HCT116 (cell line): Measurements from ENCODE around the gene EPHA1. TPM values are rescaled to one million over a fixed set of nuclear protein-coding genes. Genes with fewer than 3 reads are reported as not detected.

ENCODE experiments used
- ATAC-seq: fragments of 200-7000 bp; cut with Tn5 transposase; 2 replicates; pipeline ENCODE4 v1.9.1; 2020; ENCODE audit warnings: mild to moderate bottlenecking, moderate library complexity
- BruUV-seq: library from RNA; stranded (reverse); fragments of 400-500 nt; replicated peaks from 2 replicates; lab custom pipeline; 2021; lab: Mats Ljungman, UMichigan
- CTCF ChIA-PET: fragments of 300-600 bp; sonication (Branson Sonifier 250); formaldehyde crosslinking; loops from one replicate; lab custom pipeline; 2021; ENCODE audit warnings: antibody characterized with exemption; lab: Charles Lee
- POLR2A ChIA-PET: fragments of 300-600, 350-600 bp; sonication (Branson Sonifier 250); formaldehyde crosslinking; loops from one replicate; lab custom pipeline; 2021; ENCODE audit warnings: antibody characterized with exemption; lab: Charles Lee
- RAD21 ChIA-PET, 2 experiments: fragments of 300-600 bp; sonication (Branson Sonifier 250); formaldehyde crosslinking; loops; one replicate each; lab custom pipeline; 2023; ENCODE audit warnings: low total read pairs in 2 of 2; ENCODE audit not compliant: uncharacterized antibody in 2 of 2, unreplicated experiment in 2 of 2, low non-redundant PET in 1 of 2; lab: Charles Lee
- DNase-seq: peaks from one replicate; pipeline ENCODE4 v3.0.0-alpha.2; 2010; ENCODE audit warnings: low read depth, low spot score
- H2AFZ ChIP-seq: fragments of 200-600 bp; shearing (Covaris generic), sonication (generic); 2 replicates; pipeline ENCODE4 v1.6.1; 2017; ENCODE audit warnings: low read depth, mixed run types, mixed read lengths, antibody characterized with exemption, low read length; ENCODE audit not compliant: poor library complexity, severe bottlenecking
- H3K27ac ChIP-seq: 2 replicates; pipeline ENCODE4 v1.5.1; 2012; ENCODE audit warnings: low read depth, low read length
- H3K27me3 ChIP-seq: fragments of 200-600 bp; sonication (generic); 2 replicates; pipeline ENCODE4 v1.6.1; 2016; ENCODE audit warnings: mixed run types, low read length, mixed read lengths; ENCODE audit not compliant: insufficient read depth
- H3K36me3 ChIP-seq, 2 experiments: fragments of 200-500 bp in 1 of 2; fragments of 200-600 bp in 1 of 2; sonication (Bioruptor generic) in 1 of 2; sonication (generic) in 1 of 2; 2 replicates each; pipeline versions ENCODE4 v1.5.1 to v1.6.1; 2014 to 2016; ENCODE audit warnings: low read length in 2 of 2, inconsistent platforms in 1 of 2, mixed read lengths in 1 of 2, mixed run types in 1 of 2; ENCODE audit not compliant: insufficient read depth in 2 of 2, control insufficient read depth in 1 of 2
- H3K4me1 ChIP-seq, 2 experiments: fragments of 200-600 bp in 1 of 2; sonication (generic) in 1 of 2; 2 replicates each; pipeline versions ENCODE4 v1.5.1 to v1.6.1; 2012 to 2017; ENCODE audit warnings: low read length in 2 of 2, inconsistent platforms in 1 of 2, mild to moderate bottlenecking in 1 of 2, mixed read lengths in 1 of 2, mixed run types in 1 of 2, moderate library complexity in 1 of 2; ENCODE audit not compliant: insufficient read depth in 2 of 2, control insufficient read depth in 1 of 2
- H3K4me2 ChIP-seq: fragments of 200-600 bp; sonication (generic); 2 replicates; pipeline ENCODE4 v1.6.1; 2017; ENCODE audit warnings: mixed run types, low read length, mixed read lengths
- H3K4me3 ChIP-seq, 2 experiments: fragments of 200-600 bp in 1 of 2; sonication (generic) in 1 of 2; replicated peaks in 1 of 2; 2 replicates each; pipeline ENCODE4 v1.5.1; 2011 to 2016; ENCODE audit warnings: low read length in 2 of 2, control low read depth in 1 of 2, low read depth in 1 of 2, mild to moderate bottlenecking in 1 of 2, mixed read lengths in 1 of 2, mixed run types in 1 of 2
- H3K79me2 ChIP-seq: fragments of 200-600 bp; sonication (generic); 2 replicates; pipeline ENCODE4 v1.6.1; 2017; ENCODE audit warnings: mild to moderate bottlenecking, mixed run types, low read length, moderate library complexity, mixed read lengths; ENCODE audit not compliant: insufficient read depth
- H3K9ac ChIP-seq: fragments of 200-600 bp; sonication (generic); 2 replicates; pipeline ENCODE4 v1.6.1; 2016; ENCODE audit warnings: low read length, mixed read lengths
- H3K9me2 ChIP-seq: fragments of 200-600 bp; sonication (generic), shearing (Covaris generic); 2 replicates; pipeline ENCODE4 v1.6.1; 2017; ENCODE audit warnings: mixed run types, mild to moderate bottlenecking, moderate library complexity; ENCODE audit not compliant: insufficient read depth
- H3K9me3 ChIP-seq, 2 experiments: fragments of 200-500 bp in 1 of 2; fragments of 200-600 bp in 1 of 2; sonication (Bioruptor generic) in 1 of 2; sonication (generic) in 1 of 2; 2 replicates each; pipeline ENCODE4 v1.6.1; 2014 to 2017; ENCODE audit warnings: low read length in 2 of 2, mixed read lengths in 2 of 2, inconsistent platforms in 1 of 2, low read depth in 1 of 2, mild to moderate bottlenecking in 1 of 2, mixed run types in 1 of 2, moderate library complexity in 1 of 2; ENCODE audit not compliant: control insufficient read depth in 1 of 2, insufficient read depth in 1 of 2
- H4K20me1 ChIP-seq: fragments of 200-600 bp; sonication (generic), shearing (Covaris generic); 2 replicates; pipeline ENCODE4 v1.6.1; 2017; ENCODE audit warnings: mixed run types, mild to moderate bottlenecking, moderate library complexity; ENCODE audit not compliant: insufficient read depth
- ATF3 ChIP-seq: IDR thresholded peaks from 2 replicates; pipeline ENCODE4 v1.6.1; 2012
- CEBPB ChIP-seq: IDR thresholded peaks from 2 replicates; pipeline ENCODE4 v1.6.1; 2012; ENCODE audit warnings: low read depth
- EGR1 ChIP-seq: IDR thresholded peaks from 2 replicates; pipeline ENCODE4 v1.6.1; 2012; ENCODE audit warnings: low read depth
- ELF1 ChIP-seq: IDR thresholded peaks from 2 replicates; pipeline ENCODE4 v1.6.1; 2012; ENCODE audit warnings: low read depth, borderline replicate concordance
- EZH2phosphoT487 ChIP-seq: fragments of 200-600 bp; IDR thresholded peaks from 2 replicates; pipeline ENCODE4 v1.6.1; 2018; ENCODE audit warnings: antibody characterized with exemption, borderline replicate concordance
- MAX ChIP-seq: IDR thresholded peaks from 2 replicates; pipeline ENCODE4 v1.6.1; 2012
- POLR2A ChIP-seq: IDR thresholded peaks from 2 replicates; pipeline ENCODE4 v1.7.0; 2011; ENCODE audit warnings: borderline replicate concordance; ENCODE audit not compliant: insufficient read depth, insufficient read length; ENCODE audit errors: extremely low read depth
- POLR2AphosphoS5 ChIP-seq: IDR thresholded peaks from 2 replicates; pipeline ENCODE4 v1.6.1; 2011; ENCODE audit warnings: mild to moderate bottlenecking, low read depth, low read length, moderate library complexity
- RAD21 ChIP-seq: IDR thresholded peaks from 2 replicates; pipeline ENCODE4 v1.6.1; 2012; ENCODE audit warnings: low read depth, mild to moderate bottlenecking
- SIN3A ChIP-seq: IDR thresholded peaks from 2 replicates; pipeline ENCODE4 v1.6.1; 2012; ENCODE audit warnings: low read depth
- SRF ChIP-seq: IDR thresholded peaks from 2 replicates; pipeline ENCODE4 v1.6.1; 2012; ENCODE audit warnings: low read depth
- TCF7L2 ChIP-seq: IDR thresholded peaks from 2 replicates; pipeline ENCODE4 v1.7.0; 2011; ENCODE audit warnings: borderline replicate concordance, inconsistent platforms; ENCODE audit not compliant: insufficient read depth, insufficient read length; ENCODE audit errors: extremely low read depth
- YY1 ChIP-seq: IDR thresholded peaks from 2 replicates; pipeline ENCODE4 v1.6.1; 2011; ENCODE audit warnings: low read length, low read depth, moderate library complexity, mild to moderate bottlenecking; ENCODE audit not compliant: insufficient replicate concordance; ENCODE audit errors: extremely low read depth
- ZNF274 ChIP-seq: fragments of 200-500 bp; sonication (Bioruptor generic); IDR thresholded peaks from 2 replicates; pipeline ENCODE4 v1.6.1; 2014; ENCODE audit warnings: mild to moderate bottlenecking, low read depth, low read length, inconsistent platforms
- intact Hi-C: fragments of 100-400 bp; cut with micrococcal nuclease; formaldehyde crosslinking; loops from 2 replicates; pipeline ENCODE4 v1.10.0; 2022
- total RNA-seq: library from RNA; stranded (reverse); gene quantifications from one replicate; pipeline ENCODE4 v1.2.1, GENCODE V29; 2021; ENCODE audit not compliant: unreplicated experiment

Gene EPHA1
- total RNA-seq, 1 experiment from 2014 or later = 29.9 TPM

GRCh38 chr7:143396625-143397556 lies 11.8 kb downstream of the EPHA1 start:
- ChIA-PET CTCF (no interaction called here), RAD21 (no interaction called here), POLR2A (interaction anchor here (1.7 kb wide), 1 partner anchor 10 kb away, joined by 5 read pairs; no protein-coding TSS in a partner anchor)
- Histone ChIP-seq H3K79me2 (no peaks in the 10 kb centered on the region), H3K27me3 (no peaks in the 10 kb centered on the region), H3K27ac (no peak overlapping the region), H3K36me3 (peaks cover 0 to 6% of the 10 kb centered on the region in 2 experiments; a peak in 2 of 4 replicates), H4K20me1 (no peaks in the 10 kb centered on the region), H3K4me2 (no peak overlapping the region), H3K4me1 (no peaks in the 10 kb centered on the region), H3K4me3 (no peak overlapping the region), H3K9ac (no peak overlapping the region), H3K9me3 (no peaks in the 10 kb centered on the region), H2AFZ (no peak overlapping the region), H3K9me2 (no peaks in the 10 kb centered on the region)
- BruUV-seq = no TSS peak
- DNase-seq (no peak), ATAC-seq (no peak)
- TF ChIP-seq YY1 = no peak
- no peak for TF ChIP-seq ATF3
- no peak for TF ChIP-seq SIN3A
- no peak for TF ChIP-seq EGR1
- TF ChIP-seq EZH2phosphoT487 = no peak
- no peak for TF ChIP-seq ELF1
- no peak for TF ChIP-seq CEBPB
- TF ChIP-seq MAX = no peak
- TF ChIP-seq POLR2A = no peak
- no peak for TF ChIP-seq POLR2AphosphoS5
- TF ChIP-seq TCF7L2 = no peak
- TF ChIP-seq SRF = no peak
- no peak for TF ChIP-seq RAD21
- no peak for TF ChIP-seq ZNF274
- intact Hi-C loops = no loop called here
